ENCODE data around the gene ZC2HC1B. TPM values are rescaled to one million over a fixed set of nuclear protein-coding genes. Genes with fewer than 3 reads are reported as not detected.

ZC2HC1B gene
- total RNA-seq, 1 experiment from 2014 or later: not detected

- no peak for DNase-seq (ENCODE audit: extremely low read depth, low read depth)
These were observed 95.7 kb downstream of the ZC2HC1B start for GRCh38 chr6:143959927-143960326.

- no peak for DNase-seq (ENCODE audit: extremely low read depth, low read depth)
These were observed 96.8 kb downstream of the ZC2HC1B start for GRCh38 chr6:143961066-143961465.

- DNase-seq (ENCODE audit: extremely low read depth, low read depth): no peak
These were observed 97.9 kb downstream of the ZC2HC1B start for GRCh38 chr6:143961886-143962878.

GRCh38 chr6:143963158-143963919 lies 99.1 kb downstream of the ZC2HC1B start:
- DNase-seq (ENCODE audit: extremely low read depth, low read depth): no peak

GRCh38 chr6:143964674-143965081 lies 100.4 kb downstream of the ZC2HC1B start:
- DNase-seq (ENCODE audit: extremely low read depth, low read depth): no peak

GRCh38 chr6:143965503-143966171 lies 101.4 kb downstream of the ZC2HC1B start:
- no peak for DNase-seq (ENCODE audit: extremely low read depth, low read depth)

- no peak for DNase-seq (ENCODE audit: extremely low read depth, low read depth)
These were observed 102.0 kb downstream of the ZC2HC1B start for GRCh38 chr6:143966312-143966711.

GRCh38 chr6:143967706-143968376 lies 103.6 kb downstream of the ZC2HC1B start:
- DNase-seq (ENCODE audit: extremely low read depth, low read depth): no peak

GRCh38 chr6:143969077-143969476 lies 104.8 kb downstream of the ZC2HC1B start:
- DNase-seq (ENCODE audit: extremely low read depth, low read depth): no peak

- no peak for DNase-seq (ENCODE audit: extremely low read depth, low read depth)
These were observed 106.4 kb downstream of the ZC2HC1B start for GRCh38 chr6:143970456-143971218.

GRCh38 chr6:143971482-143972205 lies 107.4 kb downstream of the ZC2HC1B start:
- no peak for DNase-seq (ENCODE audit: extremely low read depth, low read depth)

- no peak for DNase-seq (ENCODE audit: extremely low read depth, low read depth)
These were observed 109.1 kb downstream of the ZC2HC1B start for GRCh38 chr6:143973097-143973966.

GRCh38 chr6:143974089-143974488 lies 109.8 kb downstream of the ZC2HC1B start:
- no peak for DNase-seq (ENCODE audit: extremely low read depth, low read depth)

- DNase-seq (ENCODE audit: extremely low read depth, low read depth): no peak
These were observed 112.6 kb downstream of the ZC2HC1B start for GRCh38 chr6:143976806-143977349.

- no peak for DNase-seq (ENCODE audit: extremely low read depth, low read depth)
These were observed 116.6 kb downstream of the ZC2HC1B start for GRCh38 chr6:143980921-143981320.

- DNase-seq (ENCODE audit: extremely low read depth, low read depth): no peak
These were observed 118.7 kb downstream of the ZC2HC1B start for GRCh38 chr6:143982968-143983367.

GRCh38 chr6:143984666-143985065 lies 120.4 kb downstream of the ZC2HC1B start:
- no peak for DNase-seq (ENCODE audit: extremely low read depth, low read depth)
